Tibial nerve (tissue), 4 donors: ENCODE results near the gene SLC51A.

Experiments
- EP300 ChIP-seq, 2 donors: sonication (generic); formaldehyde crosslinking; IDR thresholded peaks; one replicate each; pipeline ENCODE4 v1.6.1; 2017; ENCODE audit warnings: antibody characterized with exemption in 2 of 2, mild to moderate bottlenecking in 1 of 2
- POLR2A ChIP-seq, 2 donors: fragments of 450-650 bp; IDR thresholded peaks; one replicate each; pipeline ENCODE4 v1.6.1; 2017; ENCODE audit warnings: antibody characterized with exemption in 2 of 2, mild to moderate bottlenecking in 2 of 2, moderate library complexity in 2 of 2
- TF ChIP-seq, protein P1 (sequence below), 5 experiments: fragments of 200-600 bp in 3 of 5; fragments of 450-650 bp in 2 of 5; sonication (generic) in 3 of 5; IDR thresholded peaks; one replicate each; pipeline ENCODE4 v1.5.1; 2016 to 2019; ENCODE audit warnings: antibody characterized with exemption in 5 of 5, mild to moderate bottlenecking in 3 of 5, moderate library complexity in 2 of 5

DNA sequence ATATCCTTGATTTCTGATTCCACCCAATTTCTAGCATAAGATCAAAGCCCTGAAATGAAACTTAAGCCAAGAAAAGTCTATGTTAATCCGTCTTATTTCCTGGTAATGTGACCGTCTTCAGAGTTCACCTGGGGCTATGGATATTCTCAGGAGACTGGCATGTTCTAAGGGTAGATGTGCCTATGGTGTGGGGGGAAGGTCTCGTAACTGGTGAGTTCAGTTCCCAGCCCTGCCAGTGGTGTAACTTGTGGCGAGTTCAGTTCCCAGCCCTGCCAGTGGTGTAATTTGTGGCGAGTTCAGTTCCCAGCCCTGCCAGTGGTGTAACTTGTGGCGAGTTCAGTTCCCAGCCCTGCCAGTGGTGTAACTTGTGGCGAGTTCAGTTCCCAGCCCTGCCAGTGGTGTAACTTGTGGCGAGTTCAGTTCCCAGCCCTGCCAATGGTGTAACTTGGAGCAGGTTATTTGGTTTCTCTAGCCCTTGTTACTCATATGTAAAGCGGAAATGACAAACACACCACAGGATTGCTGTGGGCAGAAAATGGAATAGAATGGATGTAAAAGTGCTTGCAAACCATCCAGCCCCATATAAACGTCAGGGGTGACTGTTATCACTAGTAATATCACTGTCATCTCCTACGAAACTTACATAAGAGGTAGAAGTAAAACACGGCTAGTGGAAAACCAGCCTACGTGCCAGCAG is 30.4 kb downstream of the SLC51A start:
- TF ChIP-seq, protein P1, sequence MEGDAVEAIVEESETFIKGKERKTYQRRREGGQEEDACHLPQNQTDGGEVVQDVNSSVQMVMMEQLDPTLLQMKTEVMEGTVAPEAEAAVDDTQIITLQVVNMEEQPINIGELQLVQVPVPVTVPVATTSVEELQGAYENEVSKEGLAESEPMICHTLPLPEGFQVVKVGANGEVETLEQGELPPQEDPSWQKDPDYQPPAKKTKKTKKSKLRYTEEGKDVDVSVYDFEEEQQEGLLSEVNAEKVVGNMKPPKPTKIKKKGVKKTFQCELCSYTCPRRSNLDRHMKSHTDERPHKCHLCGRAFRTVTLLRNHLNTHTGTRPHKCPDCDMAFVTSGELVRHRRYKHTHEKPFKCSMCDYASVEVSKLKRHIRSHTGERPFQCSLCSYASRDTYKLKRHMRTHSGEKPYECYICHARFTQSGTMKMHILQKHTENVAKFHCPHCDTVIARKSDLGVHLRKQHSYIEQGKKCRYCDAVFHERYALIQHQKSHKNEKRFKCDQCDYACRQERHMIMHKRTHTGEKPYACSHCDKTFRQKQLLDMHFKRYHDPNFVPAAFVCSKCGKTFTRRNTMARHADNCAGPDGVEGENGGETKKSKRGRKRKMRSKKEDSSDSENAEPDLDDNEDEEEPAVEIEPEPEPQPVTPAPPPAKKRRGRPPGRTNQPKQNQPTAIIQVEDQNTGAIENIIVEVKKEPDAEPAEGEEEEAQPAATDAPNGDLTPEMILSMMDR (IDR thresholded peaks at IDR 0.05) = no peak
- TF ChIP-seq POLR2A (IDR thresholded peaks at IDR 0.05) = no peak
- TF ChIP-seq EP300 (IDR thresholded peaks at IDR 0.05) = no peak
